CD4-positive, CD25-positive, alpha-beta regulatory T cell (primary cell): ENCODE results near the gene SLC22A12. TPM values are rescaled to one million over a fixed set of nuclear protein-coding genes. Genes with fewer than 3 reads are reported as not detected.

ENCODE experiments used
- ATAC-seq, 2 donors: fragments of 150-1000 bp; cut with Tn5 transposase; one replicate each; pipeline ENCODE4 v1.10.0; 2021; ENCODE audit warnings: low read depth in 2 of 2, moderate number of reproducible peaks in 2 of 2, moderate library complexity in 1 of 2
- DNase-seq, 3 donors: peaks; one replicate each; pipeline versions ENCODE4 v3.0.0 to v3.0.0-alpha.2; 2012 to 2022; ENCODE audit warnings: mixed read lengths in 1 of 3
- H3K27ac ChIP-seq: one replicate; pipeline ENCODE4 v1.7.0; 2013; ENCODE audit warnings: mild to moderate bottlenecking, low read length; ENCODE audit not compliant: insufficient read depth, poor library complexity, severe bottlenecking
- H3K27me3 ChIP-seq: one replicate; pipeline ENCODE4 v1.7.0; 2013; ENCODE audit warnings: low read length; ENCODE audit not compliant: control insufficient read depth, insufficient read depth
- H3K36me3 ChIP-seq: one replicate; pipeline ENCODE4 v1.7.0; 2013; ENCODE audit warnings: mild to moderate bottlenecking, low read length, moderate library complexity; ENCODE audit not compliant: control insufficient read depth, insufficient read depth
- H3K4me1 ChIP-seq: 2 replicates; pipeline ENCODE4 v1.7.0; 2013; ENCODE audit warnings: mild to moderate bottlenecking, low read length; ENCODE audit not compliant: insufficient read depth, control insufficient read depth, poor library complexity, severe bottlenecking
- H3K4me3 ChIP-seq: one replicate; pipeline ENCODE4 v1.7.0; 2013; ENCODE audit warnings: low read depth, mild to moderate bottlenecking, low read length, moderate library complexity
- H3K9me3 ChIP-seq, 2 experiments: 1 replicate in 1 of 2; 2 replicates in 1 of 2; pipeline ENCODE4 v1.7.0; 2013; ENCODE audit warnings: low read length in 2 of 2, mild to moderate bottlenecking in 1 of 2, moderate library complexity in 1 of 2; ENCODE audit not compliant: control insufficient read depth in 2 of 2
- H3K27ac Mint-ChIP-seq, 3 donors: one replicate each; pipeline ENCODE4 v1.8.0; 2020 to 2022; ENCODE audit warnings: mild to moderate bottlenecking in 3 of 3, mixed read lengths in 3 of 3, moderate library complexity in 2 of 3
- H3K27me3 Mint-ChIP-seq: one replicate; pipeline ENCODE4 v1.8.0; 2022; ENCODE audit warnings: mild to moderate bottlenecking, mixed read lengths
- H3K36me3 Mint-ChIP-seq: one replicate; pipeline ENCODE4 v1.8.0; 2020; ENCODE audit warnings: mixed read lengths
- H3K4me1 Mint-ChIP-seq, 4 donors: one replicate each; pipeline ENCODE4 v1.8.0; 2020 to 2022; ENCODE audit warnings: mixed read lengths in 4 of 4, mild to moderate bottlenecking in 1 of 4
- H3K4me3 Mint-ChIP-seq, 4 donors: one replicate each; pipeline ENCODE4 v1.8.0; 2020 to 2022; ENCODE audit warnings: mild to moderate bottlenecking in 4 of 4, mixed read lengths in 4 of 4, moderate library complexity in 3 of 4
- H3K9me3 Mint-ChIP-seq, 7 donors: one replicate each; pipeline ENCODE4 v1.8.0; 2020 to 2022; ENCODE audit warnings: mixed read lengths in 7 of 7, mild to moderate bottlenecking in 3 of 7, moderate library complexity in 2 of 7
- polyA plus RNA-seq, 4 donors: library from polyadenylated mRNA; unstranded; fragments of 300-500 nt; fragmentation: Illumina TruSeq; gene quantifications; one replicate each; pipeline ENCODE4 v1.2.3, GENCODE V29; 2021
- total RNA-seq: library from RNA; stranded (reverse); gene quantifications from one replicate; pipeline ENCODE4 v1.2.3, GENCODE V29; 2022

SLC22A12 gene
- total and polyA plus RNA-seq, 5 donors from 2014 or later: not detected

DNA sequence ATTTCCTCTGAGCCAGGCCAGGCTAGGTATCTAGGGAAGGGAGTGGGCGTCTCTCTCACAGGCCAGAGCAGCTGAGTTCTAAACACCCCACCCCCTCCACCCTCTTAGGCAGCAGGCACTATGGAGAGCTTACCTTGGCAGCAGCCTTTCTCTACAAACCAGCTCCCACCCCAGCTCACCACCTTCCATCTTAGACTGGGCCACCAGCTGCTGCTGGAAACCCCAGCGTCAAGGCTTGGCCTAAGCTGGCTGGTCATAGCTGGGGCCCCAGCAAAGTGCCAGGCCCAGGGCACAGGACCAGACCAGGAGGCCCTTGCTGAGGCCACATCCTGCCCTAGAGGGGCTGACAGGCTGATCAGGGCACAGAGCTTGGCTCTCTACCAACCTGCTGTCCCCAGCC, 20.2 kb downstream of the SLC22A12 start:
- Mint-ChIP-seq H3K9me3 (peaks cover 0 to 1% (median 0%) of the 10 kb centered on the region in 7 donors), H3K27me3 (peaks cover 12% of the 10 kb centered on the region), H3K4me1 (peaks cover 0 to 16% (median 0%) of the 10 kb centered on the region in 4 donors), H3K27ac (peak overlapping the region in 1 of 3 donors; percentile 56), H3K4me3 (no peak overlapping the region), H3K36me3 (no peaks in the 10 kb centered on the region)
- Histone ChIP-seq H3K4me1 (peaks cover 4% of the 10 kb centered on the region), H3K9me3 (no peaks in the 10 kb centered on the region), H3K36me3 (no peaks in the 10 kb centered on the region), H3K27ac (no peak overlapping the region), H3K27me3 (no peaks in the 10 kb centered on the region), H3K4me3 (no peak overlapping the region)
- no peak for DNase-seq
- no peak for ATAC-seq

DNA sequence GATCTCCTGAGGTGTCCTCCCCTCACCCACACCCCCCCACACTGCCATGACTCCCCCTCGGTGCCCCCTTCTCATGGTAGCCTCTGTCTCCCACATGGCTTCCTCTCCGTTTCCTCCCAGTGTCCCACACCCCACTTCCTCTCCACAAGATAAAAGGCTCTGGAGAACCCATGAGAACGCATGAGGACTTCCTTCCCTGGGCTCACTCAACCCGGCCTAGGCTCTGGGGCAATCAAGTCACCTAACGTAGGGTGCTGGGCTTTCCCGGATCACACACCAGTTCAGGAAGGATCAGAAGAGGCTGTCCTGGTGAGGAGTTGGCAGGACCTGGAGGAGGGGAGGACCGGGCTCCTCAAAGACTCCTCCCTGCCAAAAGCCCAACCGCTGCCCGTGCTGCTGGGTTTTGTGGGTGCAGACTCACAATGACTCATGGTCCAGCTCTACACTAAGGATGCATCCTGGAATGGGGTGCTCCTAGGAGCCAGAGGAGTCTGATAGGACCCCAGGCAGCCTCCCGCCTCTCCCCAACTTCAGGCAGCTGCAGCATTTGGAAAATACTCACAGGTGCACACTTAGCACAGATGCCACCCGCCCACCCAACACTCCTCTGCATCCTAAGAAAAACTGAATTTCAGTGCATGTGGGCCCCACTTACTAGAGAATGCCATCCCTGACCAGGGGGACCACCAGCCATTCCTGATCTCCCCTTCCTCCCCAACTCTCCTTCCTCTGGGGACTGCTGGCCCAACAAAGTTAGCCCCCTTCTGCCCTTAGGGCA, 21.0 kb downstream of the SLC22A12 start:
- Mint-ChIP-seq H3K27me3 (peaks cover 12% of the 10 kb centered on the region), H3K36me3 (no peaks in the 10 kb centered on the region), H3K27ac (no peak overlapping the region), H3K9me3 (peaks cover 0 to 1% (median 0%) of the 10 kb centered on the region in 7 donors), H3K4me1 (peaks cover 0 to 16% (median 1%) of the 10 kb centered on the region in 4 donors), H3K4me3 (no peak overlapping the region)
- Histone ChIP-seq H3K4me1 (peaks cover 4% of the 10 kb centered on the region), H3K27me3 (no peaks in the 10 kb centered on the region), H3K9me3 (no peaks in the 10 kb centered on the region), H3K4me3 (no peak overlapping the region), H3K36me3 (no peaks in the 10 kb centered on the region), H3K27ac (no peak overlapping the region)
- ATAC-seq: no peak
- peak in 1 of 3 donors; percentile 16 for DNase-seq

DNA sequence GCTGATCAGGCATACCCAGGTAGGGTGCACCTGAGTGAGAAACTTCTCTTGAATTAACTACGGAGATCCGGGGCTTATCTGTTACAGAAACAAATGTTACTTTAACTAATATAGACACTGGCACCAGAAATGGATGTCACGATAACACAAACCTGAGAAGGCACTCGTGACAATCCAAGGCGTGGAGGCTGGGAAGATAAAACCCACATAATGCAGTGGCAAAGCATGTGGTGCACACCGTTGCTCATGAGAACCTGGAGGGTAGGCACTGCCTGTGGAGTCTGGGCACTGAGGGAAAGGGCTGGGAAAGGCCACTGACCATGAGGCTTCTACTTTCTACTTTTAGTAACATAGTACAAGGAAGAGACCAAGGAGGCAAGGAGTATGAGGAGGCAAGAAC, 22.6 kb downstream of the SLC22A12 start:
- no peaks in the 10 kb centered on the region for H3K9me3 ChIP-seq
- no peaks in the 10 kb centered on the region for H3K36me3 ChIP-seq
- H3K4me1 ChIP-seq: peaks cover 4% of the 10 kb centered on the region
- ATAC-seq (no peak), DNase-seq (no peak)
- H3K9me3 Mint-ChIP-seq: peaks cover 0 to 1% (median 0%) of the 10 kb centered on the region in 7 donors
- H3K27ac Mint-ChIP-seq: no peak overlapping the region
- H3K4me3 Mint-ChIP-seq: no peak overlapping the region
- H3K27me3 Mint-ChIP-seq: peaks cover 5% of the 10 kb centered on the region
- no peaks in the 10 kb centered on the region for H3K36me3 Mint-ChIP-seq
- peaks cover 0 to 16% (median 2%) of the 10 kb centered on the region in 4 donors for H3K4me1 Mint-ChIP-seq
- H3K4me3 ChIP-seq: no peak overlapping the region
- H3K27me3 ChIP-seq: no peaks in the 10 kb centered on the region
- no peak overlapping the region for H3K27ac ChIP-seq

DNA sequence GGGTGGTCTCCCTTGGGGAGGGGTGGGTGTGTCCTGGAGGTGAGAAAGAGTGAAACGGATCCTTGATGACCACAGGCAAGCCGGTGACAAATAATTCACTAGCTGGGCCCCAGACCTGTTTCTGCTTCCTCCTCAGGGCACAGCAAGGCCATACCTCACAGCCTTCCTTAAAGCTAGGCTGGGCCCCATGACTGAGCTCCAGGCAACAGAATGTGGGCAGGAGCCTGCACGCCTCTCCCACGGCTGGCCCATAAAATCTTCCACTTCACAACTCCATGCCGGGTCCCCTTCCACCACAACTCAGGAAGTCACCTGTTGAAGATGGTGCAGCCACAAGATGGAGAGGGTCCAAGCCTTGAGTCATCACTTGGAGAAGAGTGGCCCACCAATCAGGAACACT, 23.9 kb downstream of the SLC22A12 start:
- peaks cover 4% of the 10 kb centered on the region for H3K27me3 Mint-ChIP-seq
- H3K27ac ChIP-seq: no peak overlapping the region
- H3K4me1 Mint-ChIP-seq: peaks cover 0 to 15% (median 5%) of the 10 kb centered on the region in 4 donors
- H3K9me3 Mint-ChIP-seq: peaks cover 0 to 1% (median 0%) of the 10 kb centered on the region in 7 donors
- peaks cover 4% of the 10 kb centered on the region for H3K4me1 ChIP-seq
- DNase-seq (no peak), ATAC-seq (no peak)
- H3K36me3 Mint-ChIP-seq: no peaks in the 10 kb centered on the region
- H3K9me3 ChIP-seq: no peaks in the 10 kb centered on the region
- no peaks in the 10 kb centered on the region for H3K36me3 ChIP-seq
- H3K4me3 ChIP-seq: no peak overlapping the region
- no peak overlapping the region for H3K27ac Mint-ChIP-seq
- H3K27me3 ChIP-seq: no peaks in the 10 kb centered on the region
- no peak overlapping the region for H3K4me3 Mint-ChIP-seq

DNA sequence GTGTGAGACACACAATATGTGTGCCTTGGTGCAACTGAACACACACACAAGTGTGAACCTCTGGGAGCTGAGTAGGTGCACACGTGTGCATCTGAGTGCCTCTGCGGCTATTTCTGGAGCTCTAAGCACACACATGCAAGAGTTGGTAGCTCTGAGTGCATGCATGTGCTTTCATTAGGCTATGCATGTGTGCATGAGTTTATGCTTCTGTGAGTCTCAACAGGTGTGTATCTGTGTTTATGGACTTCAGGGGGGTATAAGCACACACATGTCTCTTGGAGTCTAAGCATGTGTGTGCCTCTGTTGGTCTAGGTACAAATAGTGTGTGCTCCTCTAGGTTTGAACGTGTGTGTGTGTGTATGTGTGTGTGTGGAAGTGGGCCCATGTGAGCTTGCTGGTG, 25.8 kb downstream of the SLC22A12 start:
- H3K27me3 ChIP-seq: no peaks in the 10 kb centered on the region
- no peak overlapping the region for H3K27ac ChIP-seq

DNA sequence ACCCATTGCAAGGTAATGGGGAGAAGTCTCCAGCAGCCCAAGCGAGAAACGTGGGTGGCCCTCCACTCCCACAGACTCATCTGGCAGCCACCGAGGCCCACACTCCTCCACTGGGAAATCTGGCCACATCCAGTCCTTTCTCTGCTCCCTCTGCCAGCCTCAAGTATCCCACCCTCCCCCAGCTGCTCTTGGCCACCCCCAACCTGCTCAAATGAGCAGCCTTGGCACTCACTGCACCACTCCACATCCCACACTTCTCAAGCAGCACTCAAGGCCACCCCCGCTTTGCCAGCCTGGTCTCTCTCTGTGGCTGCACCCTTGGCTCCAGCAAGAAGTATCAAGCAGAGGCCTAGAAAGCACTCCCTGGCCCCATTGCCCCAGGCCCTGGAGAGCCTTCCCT, 28.2 kb downstream of the SLC22A12 start:
- Mint-ChIP-seq H3K27me3 (peaks cover 5% of the 10 kb centered on the region), H3K27ac (no peak overlapping the region), H3K4me1 (peaks cover 0 to 7% (median 4%) of the 10 kb centered on the region in 4 donors), H3K36me3 (no peaks in the 10 kb centered on the region), H3K4me3 (no peak overlapping the region), H3K9me3 (no peaks in the 10 kb centered on the region)
- ATAC-seq (no peak), DNase-seq (no peak)
- no peaks in the 10 kb centered on the region for H3K9me3 ChIP-seq
- H3K36me3 ChIP-seq: no peaks in the 10 kb centered on the region
- H3K27ac ChIP-seq: no peak overlapping the region
- no peaks in the 10 kb centered on the region for H3K4me1 ChIP-seq
- H3K27me3 ChIP-seq: no peaks in the 10 kb centered on the region
- no peak overlapping the region for H3K4me3 ChIP-seq

More for the DNA sequence above, 25.8 kb downstream of the SLC22A12 start:
- Mint-ChIP-seq H3K27me3 (peaks cover 4% of the 10 kb centered on the region), H3K9me3 (peaks cover 0 to 1% (median 0%) of the 10 kb centered on the region in 7 donors), H3K36me3 (no peaks in the 10 kb centered on the region), H3K27ac (no peak overlapping the region), H3K4me3 (no peak overlapping the region), H3K4me1 (peaks cover 0 to 12% (median 5%) of the 10 kb centered on the region in 4 donors)
- no peak overlapping the region for H3K4me3 ChIP-seq
- H3K36me3 ChIP-seq: no peaks in the 10 kb centered on the region
- no peak for ATAC-seq
- peaks cover 3% of the 10 kb centered on the region for H3K4me1 ChIP-seq
- DNase-seq: no peak
- no peaks in the 10 kb centered on the region for H3K9me3 ChIP-seq

DNA sequence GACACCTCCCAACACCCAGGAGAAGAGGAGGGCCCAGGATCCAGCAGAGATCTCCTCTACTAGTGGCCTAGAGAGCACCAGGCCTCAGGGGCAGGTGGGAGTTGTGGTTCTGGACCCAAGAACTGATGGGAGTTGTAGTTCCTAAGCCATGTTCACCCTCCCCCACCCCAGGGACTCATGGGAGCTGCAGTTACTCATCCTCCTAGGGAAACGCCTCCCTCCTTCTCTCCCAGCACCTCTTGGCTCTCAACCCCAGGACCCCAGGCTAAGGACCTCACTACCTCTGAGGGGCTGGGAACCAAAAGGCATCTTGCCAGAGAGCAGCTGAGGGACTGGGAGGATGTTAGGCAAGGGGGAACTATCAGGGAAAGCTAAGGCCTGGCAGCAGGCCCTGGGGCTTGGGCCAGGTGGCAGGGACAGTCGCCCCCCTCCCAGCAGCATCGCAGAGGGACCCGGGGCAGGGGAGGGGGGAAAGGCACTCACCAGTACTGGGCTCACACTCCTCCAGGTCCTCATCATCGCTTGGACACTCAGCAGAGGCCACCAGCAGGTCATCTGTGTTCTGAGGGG, 28.9 kb downstream of the SLC22A12 start:
- no peaks in the 10 kb centered on the region for H3K9me3 Mint-ChIP-seq
- Histone ChIP-seq H3K4me1 (no peaks in the 10 kb centered on the region), H3K4me3 (no peak overlapping the region), H3K36me3 (no peaks in the 10 kb centered on the region), H3K27me3 (no peaks in the 10 kb centered on the region), H3K9me3 (no peaks in the 10 kb centered on the region), H3K27ac (no peak overlapping the region)
- H3K27me3 Mint-ChIP-seq: peaks cover 5% of the 10 kb centered on the region
- no peak overlapping the region for H3K4me3 Mint-ChIP-seq
- no peaks in the 10 kb centered on the region for H3K36me3 Mint-ChIP-seq
- peak overlapping the region in 1 of 3 donors; percentile 55 for H3K27ac Mint-ChIP-seq
- H3K4me1 Mint-ChIP-seq: peaks cover 0 to 7% (median 4%) of the 10 kb centered on the region in 4 donors
- ATAC-seq (no peak), DNase-seq (no peak)
